PFSK-1 (cell line): Measurements from ENCODE around the gene SRPK3.

Source experiments
- FOXP2 ChIP-seq: optimal IDR thresholded peaks from 2 replicates; pipeline ENCODE3; 2011; ENCODE audit warnings: borderline replicate concordance, control low read depth, inconsistent platforms; ENCODE audit not compliant: insufficient read depth; ENCODE audit errors: extremely low read length, extremely low read depth
- POLR2AphosphoS5 ChIP-seq: IDR thresholded peaks from 2 replicates; pipeline ENCODE4 v1.6.1; 2012; ENCODE audit warnings: low read depth, mild to moderate bottlenecking, control low read depth, low read length, moderate library complexity
- REST ChIP-seq, 2 experiments: IDR thresholded peaks; 2 replicates each; pipeline versions ENCODE4 v1.6.1 to v1.8.0; 2011 to 2012; ENCODE audit warnings: low read depth in 2 of 2, low read length in 2 of 2, control low read depth in 1 of 2, inconsistent platforms in 1 of 2, mild to moderate bottlenecking in 1 of 2, moderate library complexity in 1 of 2; ENCODE audit not compliant: insufficient read depth in 1 of 2
- SIN3A ChIP-seq: IDR thresholded peaks from 2 replicates; pipeline ENCODE4 v1.6.1; 2012; ENCODE audit warnings: mild to moderate bottlenecking, low read length, moderate library complexity, borderline replicate concordance; ENCODE audit not compliant: insufficient read depth
- TAF1 ChIP-seq: IDR thresholded peaks from 2 replicates; pipeline ENCODE4 v1.6.1; 2012; ENCODE audit warnings: low read length, control low read depth, borderline replicate concordance; ENCODE audit not compliant: insufficient read depth

SRPK3 gene

GRCh38 chrX:153779891-153780677 is 757 bp upstream of the SRPK3 start:
- TF ChIP-seq SIN3A: no peak
- TF ChIP-seq POLR2AphosphoS5: no peak
- no peak for TF ChIP-seq TAF1
- no peak for TF ChIP-seq FOXP2
- TF ChIP-seq REST (IDR thresholded peaks at IDR 0.05; ENCODE audit: insufficient read depth in 1 of 2, low read depth in 2 of 2, low read length in 2 of 2): no peak

- TF ChIP-seq SIN3A (no peak), REST (IDR thresholded peaks at IDR 0.05; ENCODE audit: insufficient read depth in 1 of 2, low read depth in 2 of 2, low read length in 2 of 2) (no peak), FOXP2 (no peak), TAF1 (no peak), POLR2AphosphoS5 (no peak)
These were observed 697 bp downstream of the SRPK3 start for GRCh38 chrX:153781428-153782047.

- no peak for TF ChIP-seq FOXP2
- TF ChIP-seq POLR2AphosphoS5: no peak
- TF ChIP-seq TAF1: no peak
- no peak for TF ChIP-seq REST (IDR thresholded peaks at IDR 0.05; ENCODE audit: insufficient read depth in 1 of 2, low read depth in 2 of 2, low read length in 2 of 2)
- no peak for TF ChIP-seq SIN3A
These were observed 1.5 kb downstream of the SRPK3 start for GRCh38 chrX:153782313-153782712.

GRCh38 chrX:153782871-153783270 is 2.0 kb downstream of the SRPK3 start:
- no peak for TF ChIP-seq REST (IDR thresholded peaks at IDR 0.05; ENCODE audit: insufficient read depth in 1 of 2, low read depth in 2 of 2, low read length in 2 of 2)
- TF ChIP-seq SIN3A: no peak
- TF ChIP-seq FOXP2: no peak
- TF ChIP-seq TAF1: no peak
- TF ChIP-seq POLR2AphosphoS5: no peak
